SK-N-SH treated with all-trans-retinoic acid at 6 μM for 48 hours (cell line): ENCODE results near the gene ABHD5.

ENCODE experiments used
- ATAC-seq: fragments of 200-7000 bp; cut with Tn5 transposase; 3 replicates; pipeline ENCODE4 v1.9.1; 2020; ENCODE audit warnings: mild to moderate bottlenecking, moderate library complexity
- ARNTL ChIP-seq: fragments of 450-650 bp; formaldehyde crosslinking; IDR thresholded peaks from 2 replicates; pipeline ENCODE4 v1.5.0; 2020; ENCODE audit warnings: low read depth, mild to moderate bottlenecking, moderate library complexity, borderline replicate concordance
- CREB5 ChIP-seq: fragments of 250-450 bp; sonication (Bioruptor Pico); IDR thresholded peaks from 2 replicates; pipeline ENCODE4 v1.5.1; 2020; ENCODE audit warnings: low read depth, mild to moderate bottlenecking, moderate library complexity
- CSDC2 ChIP-seq: fragments of 250-450 bp; sonication (Bioruptor Pico); IDR thresholded peaks from 2 replicates; pipeline ENCODE4 v1.5.0; 2020; ENCODE audit warnings: mild to moderate bottlenecking, moderate library complexity
- CSRNP3 ChIP-seq: fragments of 250-450 bp; sonication (Bioruptor Pico); IDR thresholded peaks from 2 replicates; pipeline ENCODE4 v1.5.1; 2021; ENCODE audit warnings: mild to moderate bottlenecking, moderate library complexity
- ESRRG ChIP-seq: fragments of 250-450 bp; sonication (Bioruptor Pico); IDR thresholded peaks from 2 replicates; pipeline ENCODE4 v1.6.1; 2021; ENCODE audit warnings: mild to moderate bottlenecking
- GLIS3 ChIP-seq: fragments of 250-450 bp; sonication (Bioruptor Pico); IDR thresholded peaks from 2 replicates; pipeline ENCODE4 v1.5.0; 2020; ENCODE audit warnings: mild to moderate bottlenecking, moderate library complexity
- ISL1 ChIP-seq: fragments of 250-450 bp; sonication (Bioruptor Pico); IDR thresholded peaks from 2 replicates; pipeline ENCODE4 v2.1.2; 2022; ENCODE audit warnings: mild to moderate bottlenecking, moderate library complexity
- OSR1 ChIP-seq: fragments of 250-450 bp; sonication (Bioruptor Pico); IDR thresholded peaks from 2 replicates; pipeline ENCODE4 v1.8.0; 2022; ENCODE audit warnings: moderate library complexity, mild to moderate bottlenecking, inconsistent platforms
- PATZ1 ChIP-seq: fragments of 250-450 bp; sonication (Bioruptor Pico); IDR thresholded peaks from 2 replicates; pipeline ENCODE4 v1.8.0; 2020; ENCODE audit warnings: mild to moderate bottlenecking, moderate library complexity, borderline replicate concordance
- POU6F1 ChIP-seq: fragments of 250-450 bp; sonication (Bioruptor Pico); IDR thresholded peaks from 2 replicates; pipeline ENCODE4 v1.8.0; 2021; ENCODE audit warnings: low read depth, mild to moderate bottlenecking, moderate library complexity, borderline replicate concordance
- RARB ChIP-seq: fragments of 250-450 bp; sonication (Bioruptor Pico); IDR thresholded peaks from 2 replicates; pipeline ENCODE4 v1.8.0; 2021; ENCODE audit warnings: mild to moderate bottlenecking, moderate library complexity
- SNAI2 ChIP-seq: fragments of 250-450 bp; sonication (Bioruptor Pico); IDR thresholded peaks from 2 replicates; pipeline ENCODE4 v1.5.0; 2020; ENCODE audit warnings: mild to moderate bottlenecking, moderate library complexity
- TCF4 ChIP-seq: fragments of 250-450 bp; sonication (Bioruptor Pico); IDR thresholded peaks from 2 replicates; pipeline ENCODE4 v1.8.0; 2021; ENCODE audit warnings: mild to moderate bottlenecking, moderate library complexity, borderline replicate concordance
- TSHZ2 ChIP-seq: fragments of 250-450 bp; sonication (Bioruptor Pico); IDR thresholded peaks from 2 replicates; pipeline ENCODE4 v1.5.0; 2020; ENCODE audit warnings: mild to moderate bottlenecking, moderate library complexity
- ZC3H10 ChIP-seq: fragments of 250-450 bp; sonication (Bioruptor Pico); IDR thresholded peaks from 2 replicates; pipeline ENCODE4 v1.5.1; 2021; ENCODE audit warnings: mild to moderate bottlenecking, moderate library complexity
- ZFP30 ChIP-seq: fragments of 450-650 bp; formaldehyde crosslinking; IDR thresholded peaks from 2 replicates; pipeline ENCODE4 v1.5.0; 2022; ENCODE audit warnings: mild to moderate bottlenecking, moderate library complexity
- ZNF565 ChIP-seq: fragments of 450-650 bp; formaldehyde crosslinking; conservative IDR thresholded peaks from 2 replicates; pipeline ENCODE4 v1.5.0; 2020; ENCODE audit warnings: low read depth, mild to moderate bottlenecking, moderate library complexity
- ZNF70 ChIP-seq: fragments of 450-650 bp; formaldehyde crosslinking; IDR thresholded peaks from 2 replicates; pipeline ENCODE4 v1.5.0; 2020; ENCODE audit warnings: mild to moderate bottlenecking, moderate library complexity
- ZNF8 ChIP-seq: fragments of 450-650 bp; formaldehyde crosslinking; IDR thresholded peaks from 2 replicates; pipeline ENCODE4 v1.5.0; 2020; ENCODE audit warnings: mild to moderate bottlenecking, moderate library complexity

Gene ABHD5

GRCh38 chr3:43752905-43753304 is 62.2 kb downstream of the ABHD5 start (continued):
- TF ChIP-seq ZFP30 (CRISPR knock-in tag) (no peak), OSR1 (no peak), ZNF70 (CRISPR knock-in tag) (no peak)
- TF ChIP-seq, all 23 proteins: peak for 0

GRCh38 chr3:43753741-43754715 is 63.3 kb downstream of the ABHD5 start:
- no peak for TF ChIP-seq ARNTL (CRISPR knock-in tag)
- no peak for TF ChIP-seq ZFP30 (CRISPR knock-in tag)
- TF ChIP-seq CREB5, result no peak
- TF ChIP-seq ISL1 (CRISPR knock-in tag), result peak; percentile 46
- TF ChIP-seq, all 23 proteins: peak for 1
- peak; percentile 73 for ATAC-seq

GRCh38 chr3:43755516-43756200 is 64.9 kb downstream of the ABHD5 start:
- TF ChIP-seq ZNF565 (CRISPR knock-in tag) (no peak), CREB5 (no peak), OSR1 (no peak), TSHZ2 (no peak), ZNF70 (CRISPR knock-in tag) (no peak), CSRNP3 (CRISPR knock-in tag) (no peak), ISL1 (CRISPR knock-in tag) (no peak), ARNTL (CRISPR knock-in tag) (no peak), POU6F1 (no peak), CSDC2 (no peak), ESRRG (CRISPR knock-in tag) (no peak), ZC3H10 (CRISPR knock-in tag) (no peak), RARB (CRISPR knock-in tag) (no peak), TCF4 (CRISPR knock-in tag) (no peak), SNAI2 (CRISPR knock-in tag) (no peak), PATZ1 (CRISPR knock-in tag) (no peak), ZNF8 (CRISPR knock-in tag) (no peak), GLIS3 (CRISPR knock-in tag) (no peak)
- no peak for ATAC-seq
